Panc1 (cell line): ENCODE measurements around the gene ALLC.

ENCODE experiments used
- POLR2AphosphoS5 ChIP-seq: IDR thresholded peaks from 2 replicates; pipeline ENCODE4 v1.6.1; 2012; ENCODE audit warnings: mild to moderate bottlenecking, low read depth, low read length, moderate library complexity
- SIN3A ChIP-seq: IDR thresholded peaks from 2 replicates; pipeline ENCODE4 v1.6.1; 2012; ENCODE audit warnings: low read depth, mild to moderate bottlenecking, low read length, moderate library complexity, borderline replicate concordance; ENCODE audit not compliant: insufficient read depth
- TCF7L2 ChIP-seq: IDR thresholded peaks from 2 replicates; pipeline ENCODE4 v1.6.1; 2011; ENCODE audit warnings: mild to moderate bottlenecking, low read depth, low read length, inconsistent platforms
- TF ChIP-seq, protein P1 (sequence below): fragments of 450-650 bp; IDR thresholded peaks from 2 replicates; pipeline ENCODE4 v1.5.1; 2017; ENCODE audit warnings: mild to moderate bottlenecking
- TF ChIP-seq, protein P2 (sequence below), 2 experiments: IDR thresholded peaks; 2 replicates each; pipeline ENCODE4 v1.6.1; 2011 to 2012; ENCODE audit warnings: low read depth in 2 of 2, control low read depth in 1 of 2, low read length in 1 of 2, mild to moderate bottlenecking in 1 of 2, moderate library complexity in 1 of 2; ENCODE audit not compliant: insufficient read depth in 1 of 2

DNA sequence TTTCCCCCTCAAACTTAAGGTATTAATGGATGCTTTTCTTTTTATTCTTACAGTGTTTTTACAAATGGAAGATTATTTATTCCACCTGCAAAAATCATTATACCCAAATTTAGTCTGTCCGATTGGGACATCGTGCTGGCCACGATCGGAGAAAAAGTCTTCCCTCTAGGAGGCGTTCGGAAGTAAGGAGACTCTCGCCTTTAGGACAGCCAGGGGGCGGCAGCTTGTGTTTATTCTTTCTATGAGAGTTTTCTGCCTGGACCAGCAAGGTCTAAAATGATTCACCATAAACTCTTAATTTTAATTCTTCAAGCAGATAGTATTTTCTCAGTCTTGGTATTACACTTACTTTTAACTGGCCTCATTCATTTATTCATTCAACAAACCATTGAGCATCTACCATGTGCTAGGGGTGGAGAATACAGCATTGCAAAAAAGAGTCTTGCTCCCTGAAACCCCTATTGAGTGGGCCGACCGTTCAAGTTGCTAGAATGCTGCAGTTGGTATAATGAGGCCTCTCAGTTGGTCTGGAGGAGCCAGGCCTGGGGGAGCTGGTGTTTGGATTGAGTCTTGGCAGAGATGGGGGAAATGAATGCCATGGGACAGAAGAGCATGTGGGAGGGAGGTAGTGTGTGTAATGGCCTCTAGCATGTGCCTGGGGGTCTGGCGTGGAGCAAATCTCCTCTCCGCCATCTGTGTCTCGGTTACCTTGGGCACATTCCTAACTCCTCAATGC lies 84.0 kb downstream of the ALLC start:
- TF ChIP-seq, protein P1, sequence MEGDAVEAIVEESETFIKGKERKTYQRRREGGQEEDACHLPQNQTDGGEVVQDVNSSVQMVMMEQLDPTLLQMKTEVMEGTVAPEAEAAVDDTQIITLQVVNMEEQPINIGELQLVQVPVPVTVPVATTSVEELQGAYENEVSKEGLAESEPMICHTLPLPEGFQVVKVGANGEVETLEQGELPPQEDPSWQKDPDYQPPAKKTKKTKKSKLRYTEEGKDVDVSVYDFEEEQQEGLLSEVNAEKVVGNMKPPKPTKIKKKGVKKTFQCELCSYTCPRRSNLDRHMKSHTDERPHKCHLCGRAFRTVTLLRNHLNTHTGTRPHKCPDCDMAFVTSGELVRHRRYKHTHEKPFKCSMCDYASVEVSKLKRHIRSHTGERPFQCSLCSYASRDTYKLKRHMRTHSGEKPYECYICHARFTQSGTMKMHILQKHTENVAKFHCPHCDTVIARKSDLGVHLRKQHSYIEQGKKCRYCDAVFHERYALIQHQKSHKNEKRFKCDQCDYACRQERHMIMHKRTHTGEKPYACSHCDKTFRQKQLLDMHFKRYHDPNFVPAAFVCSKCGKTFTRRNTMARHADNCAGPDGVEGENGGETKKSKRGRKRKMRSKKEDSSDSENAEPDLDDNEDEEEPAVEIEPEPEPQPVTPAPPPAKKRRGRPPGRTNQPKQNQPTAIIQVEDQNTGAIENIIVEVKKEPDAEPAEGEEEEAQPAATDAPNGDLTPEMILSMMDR, result no peak
- no peak for TF ChIP-seq SIN3A
- no peak for TF ChIP-seq POLR2AphosphoS5
- no peak for TF ChIP-seq TCF7L2
- TF ChIP-seq, protein P2, sequence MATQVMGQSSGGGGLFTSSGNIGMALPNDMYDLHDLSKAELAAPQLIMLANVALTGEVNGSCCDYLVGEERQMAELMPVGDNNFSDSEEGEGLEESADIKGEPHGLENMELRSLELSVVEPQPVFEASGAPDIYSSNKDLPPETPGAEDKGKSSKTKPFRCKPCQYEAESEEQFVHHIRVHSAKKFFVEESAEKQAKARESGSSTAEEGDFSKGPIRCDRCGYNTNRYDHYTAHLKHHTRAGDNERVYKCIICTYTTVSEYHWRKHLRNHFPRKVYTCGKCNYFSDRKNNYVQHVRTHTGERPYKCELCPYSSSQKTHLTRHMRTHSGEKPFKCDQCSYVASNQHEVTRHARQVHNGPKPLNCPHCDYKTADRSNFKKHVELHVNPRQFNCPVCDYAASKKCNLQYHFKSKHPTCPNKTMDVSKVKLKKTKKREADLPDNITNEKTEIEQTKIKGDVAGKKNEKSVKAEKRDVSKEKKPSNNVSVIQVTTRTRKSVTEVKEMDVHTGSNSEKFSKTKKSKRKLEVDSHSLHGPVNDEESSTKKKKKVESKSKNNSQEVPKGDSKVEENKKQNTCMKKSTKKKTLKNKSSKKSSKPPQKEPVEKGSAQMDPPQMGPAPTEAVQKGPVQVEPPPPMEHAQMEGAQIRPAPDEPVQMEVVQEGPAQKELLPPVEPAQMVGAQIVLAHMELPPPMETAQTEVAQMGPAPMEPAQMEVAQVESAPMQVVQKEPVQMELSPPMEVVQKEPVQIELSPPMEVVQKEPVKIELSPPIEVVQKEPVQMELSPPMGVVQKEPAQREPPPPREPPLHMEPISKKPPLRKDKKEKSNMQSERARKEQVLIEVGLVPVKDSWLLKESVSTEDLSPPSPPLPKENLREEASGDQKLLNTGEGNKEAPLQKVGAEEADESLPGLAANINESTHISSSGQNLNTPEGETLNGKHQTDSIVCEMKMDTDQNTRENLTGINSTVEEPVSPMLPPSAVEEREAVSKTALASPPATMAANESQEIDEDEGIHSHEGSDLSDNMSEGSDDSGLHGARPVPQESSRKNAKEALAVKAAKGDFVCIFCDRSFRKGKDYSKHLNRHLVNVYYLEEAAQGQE (IDR thresholded peaks at IDR 0.05; ENCODE audit: insufficient read depth in 1 of 2, low read depth in 2 of 2, low read length in 1 of 2), result no peak
